K562 (cell line): ENCODE results near the gene PDCD1LG2.

Source experiments
- CTCF ChIP-seq, 3 experiments: IDR thresholded peaks in 2 of 3; conservative IDR thresholded peaks in 1 of 3; 2 replicates each; pipeline ENCODE4 v1.5.1; 2011 to 2012; ENCODE audit warnings: low read length in 3 of 3, mild to moderate bottlenecking in 3 of 3, control low read depth in 2 of 3, improper control_type of control experiment in 1 of 3, inconsistent platforms in 1 of 3, low read depth in 1 of 3, mixed read lengths in 1 of 3, moderate library complexity in 1 of 3; ENCODE audit not compliant: insufficient read depth in 2 of 3
- DNMT1 ChIP-seq: fragments of 450-650 bp; IDR thresholded peaks from 2 replicates; pipeline ENCODE4 v1.6.1; 2016; ENCODE audit warnings: antibody characterized with exemption, mild to moderate bottlenecking
- HDAC3 ChIP-seq: fragments of 450-650 bp; IDR thresholded peaks from 2 replicates; pipeline ENCODE4 v1.6.1; 2018; ENCODE audit warnings: borderline replicate concordance, mild to moderate bottlenecking, moderate library complexity; ENCODE audit not compliant: partially characterized antibody
- KLF16 ChIP-seq: IDR thresholded peaks from 2 replicates; pipeline ENCODE4 v1.6.1; 2016; ENCODE audit warnings: antibody characterized with exemption
- POLR2A ChIP-seq: fragments of 450-650 bp; conservative IDR thresholded peaks from 2 replicates; pipeline ENCODE4 v1.6.1; 2016
- POLR2G ChIP-seq: fragments of 200-400 bp; formaldehyde crosslinking; IDR thresholded peaks from 2 replicates; pipeline ENCODE4 v1.6.1; 2017; ENCODE audit warnings: low read depth, mild to moderate bottlenecking, antibody characterized with exemption, low read length, moderate library complexity
- RNF219 ChIP-seq: fragments of 250-450 bp; sonication (Bioruptor Pico); IDR thresholded peaks from 2 replicates; pipeline ENCODE4 v1.5.0; 2022; ENCODE audit warnings: mild to moderate bottlenecking
- SAP30 ChIP-seq: fragments of 200-600 bp; sonication (generic); IDR thresholded peaks from 2 replicates; pipeline ENCODE4 v1.6.1; 2012; ENCODE audit warnings: borderline replicate concordance, low read depth, mild to moderate bottlenecking, moderate library complexity, low read length, control low read depth, inconsistent platforms; ENCODE audit not compliant: insufficient read depth, poor library complexity, severe bottlenecking
- ZBTB1 ChIP-seq: sonication (generic); formaldehyde crosslinking; IDR thresholded peaks from 2 replicates; pipeline ENCODE4 v1.8.1; 2023; ENCODE audit warnings: missing genetic modification reagents, low read depth, mild to moderate bottlenecking, borderline replicate concordance
- ZNF311 ChIP-seq: fragments of 250-450 bp; sonication (Bioruptor Pico); IDR thresholded peaks from 2 replicates; pipeline ENCODE4 v1.4.0; 2020; ENCODE audit warnings: mild to moderate bottlenecking, moderate library complexity

DNA sequence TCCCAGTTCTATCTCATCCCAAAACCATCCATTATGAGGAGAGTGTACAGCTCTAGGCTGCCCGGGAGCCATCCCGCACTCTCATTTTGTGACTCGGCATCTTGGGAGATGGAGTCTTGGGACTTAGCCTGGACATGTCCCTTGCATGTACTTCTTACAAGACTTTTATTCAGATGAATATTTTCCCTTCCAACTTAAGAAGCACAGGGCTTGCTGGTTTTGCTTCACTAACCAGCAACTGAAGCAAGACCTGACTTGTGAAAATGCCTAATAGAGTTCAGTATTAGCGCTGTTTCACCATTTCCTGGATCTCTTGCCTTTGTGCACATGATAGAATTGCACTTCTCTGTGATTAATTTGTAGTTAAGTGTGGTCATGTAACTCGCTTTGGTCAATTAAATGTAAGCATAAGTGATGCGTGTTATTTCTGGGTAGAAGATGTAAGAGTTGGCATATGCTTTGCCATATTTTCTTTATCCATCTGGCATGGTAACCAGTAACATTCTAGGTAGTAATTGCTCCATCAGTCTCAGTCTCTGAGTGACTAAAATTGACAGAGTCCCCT lies 55.8 kb downstream of the PDCD1LG2 start:
- TF ChIP-seq KLF16 (no peak), ZNF311 (CRISPR knock-in tag) (no peak), POLR2A (no peak), HDAC3 (no peak), CTCF (IDR thresholded peaks at IDR 0.05 in 2 of 3, conservative IDR thresholded peaks at IDR 0.05 in 1 of 3; ENCODE audit: insufficient read depth in 2 of 3, low read depth in 1 of 3, low read length in 3 of 3) (no peak), SAP30 (no peak), ZBTB1 (CRISPR knock-in tag) (no peak), DNMT1 (no peak), POLR2G (no peak), RNF219 (CRISPR knock-in tag) (no peak)
